Effector CD8-positive, alpha-beta T cell (primary cell): ENCODE measurements around the gene SORL1.

ENCODE experiments used
- DNase-seq: peaks from one replicate; lab custom pipeline; 2025; lab: John Stamatoyannopoulos, UW

The SORL1 gene

DNA sequence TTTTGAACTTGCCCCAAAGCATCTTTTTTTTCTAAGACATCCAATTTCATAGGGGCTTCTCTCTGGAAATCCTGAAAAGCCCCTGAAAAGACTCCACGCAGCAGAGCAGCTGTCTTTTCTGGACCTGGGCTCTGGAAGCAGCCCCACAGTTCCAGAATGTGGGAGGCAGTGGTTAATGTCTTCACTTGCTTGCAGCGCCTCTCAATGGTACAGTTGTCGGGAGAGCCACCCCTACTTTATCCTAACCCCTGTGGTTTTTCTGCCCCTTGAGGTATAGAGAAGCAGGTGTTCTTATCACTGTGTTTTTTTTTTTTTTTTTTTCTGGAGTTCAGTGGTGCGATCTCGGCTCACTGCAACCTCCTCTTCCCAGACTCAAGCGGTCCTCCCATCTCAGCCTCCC is 84.0 kb downstream of the SORL1 start:
- no peak for DNase-seq

- DNase-seq, result no peak
Measured at GRCh38 chr11:121538054-121538453, 85.9 kb downstream of the SORL1 start.

DNA sequence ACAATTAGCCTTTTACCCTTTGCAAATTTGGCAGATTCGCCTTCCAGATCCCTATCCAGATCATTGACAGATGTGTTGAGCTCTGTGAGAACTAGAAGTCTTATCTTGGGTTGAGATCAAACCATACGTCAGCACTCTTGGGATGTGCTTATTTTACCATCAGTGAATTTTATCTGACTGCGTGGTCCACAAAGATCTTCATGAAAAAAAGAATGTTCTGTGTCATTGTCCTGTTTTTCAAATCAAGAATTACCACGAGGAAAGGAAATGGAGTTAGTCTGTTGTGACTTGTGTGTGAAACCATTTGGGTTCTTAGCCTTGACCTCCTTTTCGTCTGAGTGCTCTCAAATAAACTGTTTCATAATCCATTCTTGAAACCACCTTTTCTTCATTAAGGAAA is 86.9 kb downstream of the SORL1 start:
- no peak for DNase-seq

DNA sequence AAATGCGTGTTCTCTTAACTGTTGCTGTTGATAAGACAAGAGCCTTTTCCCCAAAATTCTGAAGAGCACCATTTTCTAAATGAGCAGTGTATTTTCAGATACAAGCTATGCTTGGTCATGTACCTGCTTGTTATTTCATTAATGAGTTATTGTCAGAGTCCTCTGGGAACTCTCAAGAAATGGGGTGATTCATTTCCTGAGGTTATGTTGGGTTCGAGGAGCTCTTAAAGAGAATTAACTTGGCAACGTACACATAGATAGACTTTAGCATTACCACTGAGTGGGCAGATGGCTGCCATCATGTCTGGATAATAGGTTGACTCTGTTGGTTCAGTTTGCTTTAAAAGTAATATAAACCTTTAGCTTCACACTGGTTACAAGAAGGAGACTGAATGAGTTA is 88.5 kb downstream of the SORL1 start:
- DNase-seq, result no peak

- no peak for DNase-seq
Measured at GRCh38 chr11:121543836-121544380, 91.8 kb downstream of the SORL1 start.

DNA sequence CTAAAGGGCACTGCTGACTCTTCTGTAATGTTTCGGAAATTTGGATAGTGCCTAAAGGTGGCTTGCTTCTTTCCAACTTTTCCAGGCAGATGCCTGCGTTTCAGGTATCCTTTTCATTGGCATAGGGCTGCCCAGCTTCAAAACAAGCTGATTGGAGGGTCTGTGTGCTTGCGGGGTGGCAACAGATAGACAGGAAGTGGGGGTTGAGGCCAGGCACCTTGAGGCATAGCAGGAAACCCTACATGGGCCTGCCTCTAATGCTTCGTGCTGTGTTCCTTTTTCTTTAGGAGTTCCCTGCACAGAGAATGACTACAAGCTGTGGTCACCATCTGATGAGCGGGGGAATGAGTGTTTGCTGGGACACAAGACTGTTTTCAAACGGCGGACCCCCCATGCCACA is 92.8 kb downstream of the SORL1 start:
- DNase-seq, result no peak

DNA sequence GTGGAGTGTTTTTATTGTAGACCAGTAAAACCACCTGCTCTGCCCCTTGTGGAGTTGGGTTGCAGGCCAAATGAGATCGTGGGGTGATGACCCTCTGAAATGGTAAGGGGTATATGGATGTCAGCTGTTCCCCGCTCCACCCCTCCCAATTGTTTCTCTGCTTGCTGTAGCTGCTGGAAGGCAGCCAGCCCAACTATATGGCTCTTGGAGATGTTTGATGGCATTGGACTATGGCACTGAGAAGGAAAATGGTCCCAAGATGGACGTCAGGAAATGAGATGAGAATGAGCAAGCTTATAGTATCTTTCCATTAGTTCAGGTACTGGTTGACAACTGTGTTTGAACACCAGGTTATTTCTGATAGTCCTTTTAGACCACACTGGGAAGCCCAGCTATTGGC is 95.5 kb downstream of the SORL1 start:
- no peak for DNase-seq

GRCh38 chr11:121550247-121551030 is 98.3 kb downstream of the SORL1 start:
- DNase-seq, result no peak

DNA sequence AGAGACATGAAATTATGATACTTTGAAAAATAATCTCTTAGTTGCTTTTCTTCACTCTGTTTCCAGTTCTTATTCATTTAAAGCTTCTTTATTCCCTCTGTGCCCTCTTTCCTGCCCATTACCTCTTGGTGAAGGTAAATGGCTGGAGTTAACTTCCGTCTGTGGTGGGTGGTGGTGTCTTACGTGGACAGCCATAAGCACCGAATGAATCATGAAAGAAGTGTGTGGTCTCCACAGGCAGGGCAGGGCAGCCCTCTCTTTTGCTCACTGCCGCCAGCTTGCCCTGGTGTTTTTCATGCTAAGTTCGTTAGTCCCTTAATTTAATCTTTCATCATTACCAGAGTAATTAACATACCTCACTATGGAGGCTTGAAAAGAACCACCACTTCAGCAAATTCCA is 99.3 kb downstream of the SORL1 start:
- DNase-seq, result no peak

GRCh38 chr11:121552154-121552553 is 100.0 kb downstream of the SORL1 start:
- no peak for DNase-seq

- no peak for DNase-seq
Measured at GRCh38 chr11:121552644-121553043, 100.5 kb downstream of the SORL1 start.

- DNase-seq, result no peak
Measured at GRCh38 chr11:121553389-121553788, 101.3 kb downstream of the SORL1 start.

DNA sequence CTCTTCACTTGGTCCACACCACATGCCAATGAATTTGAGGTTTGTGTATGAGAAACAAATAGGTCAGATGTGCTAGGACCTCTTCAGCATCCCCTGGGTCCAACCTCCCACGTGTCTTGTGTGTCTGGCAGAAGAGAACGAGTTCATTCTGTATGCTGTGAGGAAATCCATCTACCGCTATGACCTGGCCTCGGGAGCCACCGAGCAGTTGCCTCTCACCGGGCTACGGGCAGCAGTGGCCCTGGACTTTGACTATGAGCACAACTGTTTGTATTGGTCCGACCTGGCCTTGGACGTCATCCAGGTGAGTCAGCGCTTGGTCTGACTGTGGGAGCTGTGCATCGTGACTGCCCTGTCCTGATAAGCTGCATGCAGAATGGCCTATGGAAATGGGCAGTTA is 101.7 kb downstream of the SORL1 start:
- DNase-seq, result no peak

GRCh38 chr11:121554552-121554951 is 102.4 kb downstream of the SORL1 start:
- no peak for DNase-seq

DNA sequence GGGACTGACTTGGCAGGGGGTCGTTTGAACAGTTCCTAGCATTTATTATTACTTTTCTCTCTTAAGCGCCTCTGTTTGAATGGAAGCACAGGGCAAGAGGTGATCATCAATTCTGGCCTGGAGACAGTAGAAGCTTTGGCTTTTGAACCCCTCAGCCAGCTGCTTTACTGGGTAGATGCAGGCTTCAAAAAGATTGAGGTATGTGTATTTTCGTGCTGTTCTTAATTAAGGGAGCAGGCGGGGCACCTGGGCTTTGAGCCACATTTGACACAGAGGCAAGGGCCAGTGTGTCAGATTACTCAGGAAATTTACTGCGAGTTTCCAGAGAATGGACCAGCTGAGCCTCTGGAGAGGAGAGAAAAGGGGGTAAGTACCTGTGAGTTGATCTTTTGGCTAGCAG is 103.0 kb downstream of the SORL1 start:
- no peak for DNase-seq

- no peak for DNase-seq
Measured at GRCh38 chr11:121556937-121557336, 104.8 kb downstream of the SORL1 start.

GRCh38 chr11:121557348-121557747 is 105.2 kb downstream of the SORL1 start:
- no peak for DNase-seq

- DNase-seq, result no peak
Measured at GRCh38 chr11:121559606-121560200, 107.6 kb downstream of the SORL1 start.

GRCh38 chr11:121560236-121560635 is 108.1 kb downstream of the SORL1 start:
- DNase-seq, result no peak

GRCh38 chr11:121561240-121561639 is 109.1 kb downstream of the SORL1 start:
- DNase-seq, result no peak

GRCh38 chr11:121561716-121562115 is 109.6 kb downstream of the SORL1 start:
- DNase-seq, result no peak

DNA sequence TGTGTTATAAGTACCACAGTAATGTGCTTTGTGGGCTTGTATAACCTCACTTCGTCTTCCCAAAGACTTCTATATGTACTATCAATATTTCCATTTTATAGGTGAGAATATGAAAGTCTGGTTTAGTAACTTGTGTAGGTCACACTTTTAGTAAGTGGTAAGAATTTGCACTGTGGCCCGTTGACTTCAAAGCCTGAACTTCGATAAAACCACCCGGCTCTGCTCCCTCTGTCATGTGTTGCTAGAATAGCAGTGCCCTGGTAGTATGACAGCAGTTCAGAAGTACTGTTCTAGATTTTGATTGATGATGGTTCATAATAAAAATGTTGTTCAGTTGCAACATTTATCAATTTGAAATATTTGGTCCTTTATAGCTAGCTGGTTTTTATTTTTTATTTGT is 110.9 kb downstream of the SORL1 start:
- DNase-seq, result no peak
